Neural progenitor cell (in vitro differentiated cells): ENCODE measurements around the gene CFAP299.

Experiments
- EZH2 ChIP-seq: fragments of 200-600 bp; sonication (generic); IDR thresholded peaks from 2 replicates; pipeline ENCODE4 v1.6.1; 2017; ENCODE audit warnings: antibody characterized with exemption, mild to moderate bottlenecking, moderate library complexity
- EZH2phosphoT487 ChIP-seq: fragments of 200-600 bp; sonication (generic); IDR thresholded peaks from 2 replicates; pipeline ENCODE4 v1.6.1; 2017; ENCODE audit warnings: antibody characterized with exemption
- TF ChIP-seq, protein P1 (sequence below): fragments of 200-600 bp; sonication (generic); IDR thresholded peaks from 2 replicates; pipeline ENCODE4 v1.5.1; 2017; ENCODE audit warnings: antibody characterized with exemption, mild to moderate bottlenecking

DNA sequence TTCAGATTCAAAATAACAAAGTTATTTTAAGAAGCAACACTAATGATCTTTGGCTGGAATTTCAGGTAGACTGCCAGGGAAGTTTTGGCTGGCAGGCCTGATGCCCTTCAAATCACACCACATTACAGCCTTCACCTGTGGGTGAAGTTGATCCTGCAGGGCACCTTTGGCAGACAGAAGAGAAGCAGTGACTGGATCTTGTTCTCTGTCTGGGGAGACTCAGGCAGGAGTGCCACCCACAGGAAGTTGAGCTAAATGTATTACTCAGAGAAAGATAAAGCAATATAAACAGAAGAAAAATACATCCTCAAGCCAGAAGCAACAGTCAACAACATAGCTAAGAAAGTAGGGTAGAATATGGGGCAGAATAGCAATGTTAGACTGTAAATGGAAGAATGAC is 12.8 kb upstream of the CFAP299 start:
- TF ChIP-seq, protein P1, sequence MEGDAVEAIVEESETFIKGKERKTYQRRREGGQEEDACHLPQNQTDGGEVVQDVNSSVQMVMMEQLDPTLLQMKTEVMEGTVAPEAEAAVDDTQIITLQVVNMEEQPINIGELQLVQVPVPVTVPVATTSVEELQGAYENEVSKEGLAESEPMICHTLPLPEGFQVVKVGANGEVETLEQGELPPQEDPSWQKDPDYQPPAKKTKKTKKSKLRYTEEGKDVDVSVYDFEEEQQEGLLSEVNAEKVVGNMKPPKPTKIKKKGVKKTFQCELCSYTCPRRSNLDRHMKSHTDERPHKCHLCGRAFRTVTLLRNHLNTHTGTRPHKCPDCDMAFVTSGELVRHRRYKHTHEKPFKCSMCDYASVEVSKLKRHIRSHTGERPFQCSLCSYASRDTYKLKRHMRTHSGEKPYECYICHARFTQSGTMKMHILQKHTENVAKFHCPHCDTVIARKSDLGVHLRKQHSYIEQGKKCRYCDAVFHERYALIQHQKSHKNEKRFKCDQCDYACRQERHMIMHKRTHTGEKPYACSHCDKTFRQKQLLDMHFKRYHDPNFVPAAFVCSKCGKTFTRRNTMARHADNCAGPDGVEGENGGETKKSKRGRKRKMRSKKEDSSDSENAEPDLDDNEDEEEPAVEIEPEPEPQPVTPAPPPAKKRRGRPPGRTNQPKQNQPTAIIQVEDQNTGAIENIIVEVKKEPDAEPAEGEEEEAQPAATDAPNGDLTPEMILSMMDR, result no peak
- TF ChIP-seq EZH2, result no peak
- TF ChIP-seq EZH2phosphoT487, result no peak
